ENCODE measurements around the gene NAP1L1. TPM values are rescaled to one million over a fixed set of nuclear protein-coding genes. Genes with fewer than 3 reads are reported as not detected.

Gene NAP1L1
- total RNA-seq, 1 experiment from 2014 or later, result 946 TPM

GRCh38 chr12:76031414-76032042, 53.0 kb downstream of the NAP1L1 start, which contains the start of gene PHLDA1 (continued):
- 0 out of 2 replicates have a peak, but pooled peaks have one; percentile 19 for TF ChIP-seq ZBTB21 (CRISPR knock-in tag; IDR thresholded peaks at IDR 0.05; ENCODE audit: borderline replicate concordance)
- no peak for TF ChIP-seq CREM (CRISPR knock-in tag; IDR thresholded peaks at IDR 0.05)
- peak; percentile 45; the same call in 1 of the 2 replicates for TF ChIP-seq GABPB1 (CRISPR knock-in tag; IDR thresholded peaks at IDR 0.05)
- TF ChIP-seq CDX4 (CRISPR knock-in tag; IDR thresholded peaks at IDR 0.05; ENCODE audit: borderline replicate concordance), result no peak
- 0 out of 2 replicates have a peak, but pooled peaks have one; percentile 8 for TF ChIP-seq CBFB (CRISPR knock-in tag; IDR thresholded peaks at IDR 0.05; ENCODE audit: low read depth)
- TF ChIP-seq ZNF425 (CRISPR knock-in tag; conservative IDR thresholded peaks at IDR 0.05), result no peak
- 0 out of 2 replicates have a peak, but pooled peaks have one; percentile 21 for TF ChIP-seq USF1 (CRISPR knock-in tag; IDR thresholded peaks at IDR 0.05)
- no peak for TF ChIP-seq RELA (CRISPR knock-in tag; IDR thresholded peaks at IDR 0.05; ENCODE audit: borderline replicate concordance)
- TF ChIP-seq TCF7 (CRISPR knock-in tag; IDR thresholded peaks at IDR 0.05; ENCODE audit: low read depth), result no peak
- no peak for TF ChIP-seq ZNF121 (CRISPR knock-in tag; IDR thresholded peaks at IDR 0.05)
- peak; percentile 78 for TF ChIP-seq MAX (CRISPR knock-in tag; IDR thresholded peaks at IDR 0.05)
- TF ChIP-seq NFATC4 (CRISPR knock-in tag; IDR thresholded peaks at IDR 0.05), result no peak
- no peak for TF ChIP-seq ZNF532 (CRISPR knock-in tag; IDR thresholded peaks at IDR 0.05; ENCODE audit: borderline replicate concordance)
- no peak for TF ChIP-seq MLX (CRISPR knock-in tag; IDR thresholded peaks at IDR 0.05)
- no peak for TF ChIP-seq PREB (CRISPR knock-in tag; IDR thresholded peaks at IDR 0.05; ENCODE audit: borderline replicate concordance)
- TF ChIP-seq NFE2L1 (CRISPR knock-in tag; IDR thresholded peaks at IDR 0.05), result no peak
- no peak for TF ChIP-seq ZNF281 (CRISPR knock-in tag; IDR thresholded peaks at IDR 0.05)
- TF ChIP-seq SP1 (CRISPR knock-in tag; conservative IDR thresholded peaks at IDR 0.05), result peak; percentile 71
- TF ChIP-seq PRRX2 (CRISPR knock-in tag; IDR thresholded peaks at IDR 0.05), result no peak
- no peak for TF ChIP-seq E2F5 (CRISPR knock-in tag; IDR thresholded peaks at IDR 0.05)
- TF ChIP-seq FOXJ3 (CRISPR knock-in tag; IDR thresholded peaks at IDR 0.05; ENCODE audit: borderline replicate concordance), result no peak
- TF ChIP-seq GTF2I (CRISPR knock-in tag; conservative IDR thresholded peaks at IDR 0.05), result no peak
- TF ChIP-seq ZNF263 (CRISPR knock-in tag; IDR thresholded peaks at IDR 0.05; ENCODE audit: low read depth), result no peak

All from WTC11 (cell line).